GM19438 (cell line): Measurements from ENCODE around the gene IRF2BP2.

Experiments
- ATAC-seq: cut with Tn5 transposase; IDR thresholded peaks from one replicate; pipeline ENCODE4 v1.9.1; 2021; ENCODE audit warnings: low read depth; ENCODE audit not compliant: unreplicated experiment

Gene IRF2BP2

DNA sequence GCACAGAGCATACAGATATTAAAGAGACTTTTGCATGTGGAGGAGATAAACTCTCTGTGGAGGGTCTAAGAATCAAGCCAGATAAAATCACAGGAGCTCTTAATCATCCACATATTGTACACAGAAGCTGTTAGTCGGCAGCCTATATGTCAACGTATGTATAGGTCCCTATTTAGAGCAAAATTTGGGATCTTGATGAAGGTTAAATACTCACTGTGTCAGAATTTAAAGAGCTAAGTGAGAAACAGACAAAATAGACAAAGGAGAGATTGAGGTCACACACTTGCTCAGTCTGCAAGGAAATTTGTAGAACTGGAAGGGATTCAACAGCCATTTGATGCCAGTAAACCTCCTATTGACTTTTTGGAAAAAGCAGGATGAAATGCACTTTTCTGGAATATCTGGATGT is 4.1 kb upstream of the IRF2BP2 start:
- no peak for ATAC-seq

DNA sequence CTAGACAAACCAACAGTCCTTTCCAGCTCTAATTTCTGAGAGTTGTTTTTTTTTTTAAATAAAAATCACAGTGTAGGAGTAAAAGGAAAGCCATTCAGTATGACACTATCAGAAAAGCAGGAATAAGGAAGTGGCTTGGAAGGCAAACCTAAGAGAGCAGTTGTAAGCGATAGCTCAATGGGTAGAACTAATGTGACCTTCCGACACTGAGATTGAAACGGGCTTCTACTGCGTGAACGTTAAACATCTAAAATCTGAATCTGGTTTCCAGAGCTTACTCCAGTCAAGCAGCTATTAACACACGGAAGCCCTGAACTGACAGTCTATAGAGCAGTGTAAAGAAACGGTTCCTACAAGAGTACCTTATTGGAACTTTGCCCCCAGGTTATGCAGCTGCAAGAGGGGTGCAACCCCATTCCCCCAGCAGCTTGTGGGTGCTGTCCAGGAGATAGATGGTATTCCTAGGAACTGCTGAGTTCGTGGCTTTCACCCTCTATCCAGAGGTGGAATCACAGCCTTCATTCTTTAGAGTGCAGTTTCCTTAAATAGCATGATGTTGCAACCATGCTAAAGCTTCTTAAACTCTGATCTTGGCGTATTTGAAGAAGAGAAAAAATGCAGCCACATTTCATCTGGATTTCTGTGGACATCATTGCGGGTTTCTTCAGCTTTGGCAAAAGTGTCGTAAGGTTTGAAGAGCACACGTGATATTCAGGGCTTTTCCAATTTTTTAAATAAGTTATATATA is 3.3 kb upstream of the IRF2BP2 start:
- ATAC-seq: no peak

DNA sequence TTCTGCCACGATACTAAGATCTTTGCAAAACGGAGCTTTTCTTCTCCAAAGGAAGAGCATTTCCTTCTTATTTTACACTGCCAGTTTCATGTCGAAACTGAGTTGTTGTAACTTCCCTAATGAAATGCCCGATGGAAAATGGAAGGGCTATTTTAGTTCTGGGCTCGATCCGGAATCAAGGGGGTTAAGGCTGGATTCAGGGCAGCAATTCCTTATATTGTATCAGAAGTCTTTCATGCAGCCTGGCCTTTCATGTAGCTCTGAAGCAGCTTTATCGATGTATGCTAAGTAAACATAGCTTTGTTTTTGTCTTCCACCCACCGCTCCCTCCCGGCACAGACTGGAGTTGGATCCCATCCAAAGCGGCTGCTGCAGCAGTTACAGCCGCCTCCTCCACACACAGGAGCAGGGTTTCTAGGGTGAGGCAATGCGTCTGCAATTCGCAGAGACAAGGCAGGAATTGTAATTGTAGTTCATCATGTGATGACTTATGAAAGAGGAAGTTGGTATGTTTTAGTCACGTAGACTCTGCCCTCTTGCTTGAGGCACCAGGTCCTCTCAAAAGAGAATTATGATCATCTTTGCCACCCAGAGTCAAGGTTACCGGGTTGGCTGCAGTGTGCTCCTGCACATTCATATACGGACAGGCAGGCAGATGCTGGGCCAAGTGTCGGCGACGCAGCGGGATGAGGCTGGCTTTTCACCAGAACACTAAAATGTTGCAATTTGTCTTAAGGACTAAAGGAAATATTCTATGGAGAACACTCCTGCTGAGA is 2.6 kb upstream of the IRF2BP2 start:
- peak; percentile 25 for ATAC-seq

GRCh38 chr1:234611847-234612351 is 1.9 kb upstream of the IRF2BP2 start:
- ATAC-seq: no peak

- peak; percentile 25 for ATAC-seq
These were observed 1.4 kb upstream of the IRF2BP2 start for GRCh38 chr1:234611225-234611846.

- peak; percentile 41 for ATAC-seq
These were observed 767 bp upstream of the IRF2BP2 start for GRCh38 chr1:234610666-234611224.

DNA sequence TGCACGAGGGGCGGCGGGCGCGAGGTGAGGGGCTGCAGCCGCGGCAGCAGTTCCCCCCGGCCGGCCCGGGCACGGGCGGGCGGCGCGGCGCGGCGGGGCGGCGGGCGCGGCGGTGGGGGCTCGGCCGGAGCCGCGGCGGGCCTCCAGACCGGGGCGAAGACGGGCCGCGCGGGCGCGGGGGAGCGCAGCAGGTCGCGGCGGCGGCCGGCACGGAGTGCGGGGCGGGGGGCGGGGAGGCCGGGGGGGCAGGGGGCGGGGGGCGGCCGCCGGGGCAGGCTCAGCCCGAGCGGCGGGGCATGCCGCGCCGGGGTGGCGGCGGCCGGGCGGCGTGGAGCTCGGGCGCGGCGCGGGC is 311 bp downstream of the IRF2BP2 start:
- ATAC-seq: no peak

- ATAC-seq: no peak
These were observed 877 bp downstream of the IRF2BP2 start for GRCh38 chr1:234608911-234609690.

GRCh38 chr1:234608025-234608910 is 1.7 kb downstream of the IRF2BP2 start:
- ATAC-seq: peak; percentile 20

DNA sequence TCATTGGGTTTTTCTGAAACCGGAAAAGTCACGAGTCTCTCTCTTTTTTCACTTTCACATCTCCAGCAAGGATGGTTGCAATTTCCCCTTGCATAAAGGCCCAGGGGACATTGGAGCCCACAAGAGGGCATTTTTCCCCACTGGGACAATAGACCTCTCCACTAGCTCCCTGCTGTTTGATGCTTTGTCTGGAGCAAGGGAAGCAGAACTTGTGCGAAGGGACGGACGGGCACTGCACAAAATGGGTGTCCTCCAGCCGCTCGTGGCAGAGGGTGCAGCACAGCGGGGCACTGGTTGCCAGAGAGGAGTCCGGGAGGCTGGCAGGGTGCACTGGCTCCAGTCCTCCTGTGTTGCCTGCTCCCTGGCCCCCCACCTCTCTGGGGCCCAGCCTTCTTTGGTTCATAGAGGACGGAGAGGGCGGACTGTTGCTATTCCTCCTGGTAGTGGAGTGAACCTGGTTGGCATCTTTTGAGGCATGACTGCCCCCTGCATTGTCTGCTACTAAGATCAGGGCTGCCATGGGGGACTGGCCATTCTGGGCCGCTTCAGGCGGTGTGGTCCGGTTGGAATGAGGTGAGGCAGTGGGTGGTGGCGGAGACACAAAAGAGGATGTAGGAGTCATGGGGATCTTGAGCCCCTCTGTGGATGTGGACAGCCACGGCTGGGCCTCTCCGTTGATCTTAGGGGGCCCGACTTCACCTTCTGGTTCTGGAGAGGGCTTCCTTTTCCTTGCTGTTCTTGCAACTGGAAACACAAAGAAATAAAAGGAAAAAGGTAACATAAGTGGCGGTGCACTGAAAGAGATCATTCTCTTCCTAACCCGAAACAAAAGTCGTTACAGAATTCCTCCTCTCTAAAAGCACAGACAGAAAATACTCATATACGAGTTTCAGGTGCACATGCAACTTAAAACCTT is 2.6 kb downstream of the IRF2BP2 start:
- ATAC-seq: no peak

- ATAC-seq: no peak
These were observed 3.2 kb downstream of the IRF2BP2 start for GRCh38 chr1:234606784-234607108.

DNA sequence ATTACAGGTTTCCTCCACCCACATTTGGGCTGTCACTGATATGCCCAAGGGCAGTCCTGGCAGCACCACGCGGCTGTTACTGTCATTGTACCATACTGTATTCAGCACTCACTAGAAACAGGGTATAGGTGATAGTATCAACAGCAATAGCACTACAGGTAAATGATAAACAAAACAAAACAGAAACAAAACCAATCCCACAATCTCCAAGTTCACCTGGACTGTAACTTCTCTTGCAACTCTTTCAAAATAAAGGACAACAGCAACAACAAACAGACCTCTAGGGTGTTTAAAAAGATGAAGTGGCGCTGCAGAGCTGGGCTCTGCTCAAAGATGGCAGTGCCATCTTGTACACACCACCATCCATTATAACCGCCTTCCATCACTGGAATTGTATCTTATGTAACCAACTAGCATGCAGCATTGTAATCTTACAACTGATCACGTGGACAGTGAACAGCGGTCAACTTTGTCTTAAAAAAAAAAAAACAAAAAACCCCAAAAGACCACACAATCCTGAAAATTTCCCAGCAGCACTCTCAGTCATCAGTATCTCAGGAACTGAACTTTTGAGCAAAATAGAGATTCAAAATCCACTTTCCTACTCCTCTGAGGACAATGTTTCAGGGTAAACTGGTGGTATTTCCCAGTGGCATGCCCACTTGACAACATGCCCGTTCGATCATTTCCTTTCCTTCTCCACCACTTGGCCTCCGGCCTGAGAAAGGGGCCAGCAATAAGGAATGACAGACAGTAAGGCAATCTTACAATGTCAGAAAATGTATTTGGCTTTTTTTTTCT is 3.8 kb downstream of the IRF2BP2 start:
- no peak for ATAC-seq

DNA sequence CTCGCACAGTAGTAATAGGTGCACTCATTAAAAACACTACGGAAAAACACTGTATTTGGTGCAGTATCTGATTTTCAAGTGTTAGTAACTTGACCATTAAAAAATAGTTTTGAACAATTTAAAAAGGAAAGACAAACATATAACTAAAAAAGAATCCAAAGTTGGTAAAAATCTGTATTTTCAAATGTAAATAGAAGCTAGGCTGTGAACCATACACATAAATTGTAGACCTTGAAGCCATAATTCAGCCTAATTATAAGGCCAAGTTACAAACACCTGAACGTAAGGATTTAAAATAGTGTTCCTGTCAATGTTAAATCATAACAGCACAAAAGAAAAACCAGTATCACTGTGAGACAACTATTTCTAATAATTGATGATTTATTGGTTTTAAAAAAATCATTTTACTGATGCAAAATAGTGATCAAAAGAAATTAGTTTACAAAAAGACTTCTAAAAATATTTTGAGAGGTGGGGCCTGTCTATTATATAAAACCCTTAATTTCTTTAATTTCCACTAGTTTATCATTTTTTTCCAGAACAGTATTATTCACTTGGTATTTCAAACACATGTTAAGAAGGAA is 4.5 kb downstream of the IRF2BP2 start:
- ATAC-seq: no peak

GRCh38 chr1:234604495-234605398 is 5.2 kb downstream of the IRF2BP2 start:
- ATAC-seq: no peak

GRCh38 chr1:234603221-234604204 is 6.5 kb downstream of the IRF2BP2 start:
- no peak for ATAC-seq
